Aorta (tissue), 5 donors: ENCODE results near the gene TAF1D. TPM values are rescaled to one million over a fixed set of nuclear protein-coding genes. Genes with fewer than 3 reads are reported as not detected.

Source experiments
- ATAC-seq: fragments of 200-7000 bp; cut with Tn5 transposase; one replicate; pipeline ENCODE4 v1.9.1; 2022; ENCODE audit warnings: moderate library complexity; ENCODE audit not compliant: low FRiP score
- DNase-seq, 2 donors: peaks; one replicate each; pipeline ENCODE4 v3.0.0-alpha.2; 2020
- H3K27ac ChIP-seq, 2 donors: one replicate each; pipeline ENCODE4 v1.5.1; 2013; ENCODE audit warnings: low read length in 2 of 2, mild to moderate bottlenecking in 2 of 2, moderate library complexity in 2 of 2, control low read depth in 1 of 2, inconsistent platforms in 1 of 2, low read depth in 1 of 2
- H3K27me3 ChIP-seq, 2 donors: one replicate each; pipeline ENCODE4 v1.6.1; 2013; ENCODE audit warnings: control low read depth in 1 of 2, low read length in 1 of 2, mild to moderate bottlenecking in 1 of 2, moderate library complexity in 1 of 2; ENCODE audit not compliant: insufficient read depth in 2 of 2, control insufficient read depth in 1 of 2
- H3K36me3 ChIP-seq, 2 donors: one replicate each; pipeline ENCODE4 v1.6.1; 2013; ENCODE audit warnings: control low read depth in 1 of 2, low read length in 1 of 2, mild to moderate bottlenecking in 1 of 2; ENCODE audit not compliant: insufficient read depth in 2 of 2, control insufficient read depth in 1 of 2
- H3K4me1 ChIP-seq, 2 donors: one replicate each; pipeline ENCODE4 v1.6.1; 2013; ENCODE audit warnings: low read length in 2 of 2, control low read depth in 1 of 2, mild to moderate bottlenecking in 1 of 2, moderate library complexity in 1 of 2; ENCODE audit not compliant: insufficient read depth in 2 of 2, control insufficient read depth in 1 of 2
- H3K4me3 ChIP-seq, 2 donors: one replicate each; pipeline ENCODE4 v1.5.1; 2013; ENCODE audit warnings: low read length in 2 of 2, control low read depth in 1 of 2, mild to moderate bottlenecking in 1 of 2
- H3K9me3 ChIP-seq: one replicate; pipeline ENCODE4 v1.6.1; 2013; ENCODE audit warnings: mild to moderate bottlenecking, low read length; ENCODE audit not compliant: control insufficient read depth
- WGBS, 2 donors: extraction: QIAGEN DNeasy Blood & Tissue Kit; methylation state at CpG; one replicate each; pipeline ENCODE4 v1.1.7; 2013; 5-methylcytosine and 5-hydroxymethylcytosine counted together
- intact Hi-C, 2 donors: fragments of 100-400 bp; cut with DNase I; formaldehyde crosslinking; loops; one replicate each; pipeline versions ENCODE4 v1.14.2 to v1.15.0; 2022
- microRNA-seq, 2 donors: library from miRNA; unstranded; fragments of <30 nt; microRNA quantifications; one replicate each; pipeline ENCODE4 v1.2.0, GENCODE V29; 2020
- polyA plus RNA-seq, 2 donors: library from polyadenylated mRNA; stranded (reverse); fragments of 200-250 nt; gene quantifications; one replicate each; pipeline ENCODE4 v1.2.3, GENCODE V29; 2013
- total RNA-seq, 2 donors: library from RNA; stranded (reverse); fragmentation: NEBNext Ultra II Directional; extraction: Animal tissue kit (Norgen Biotek cat#: 25700); gene quantifications; one replicate each; pipeline ENCODE4 v1.2.1, GENCODE V29; 2021
- donor health status: healthy with polysubstance abuse.
- donor health status: Bipolar disorder and iron deficiency.
- donor health status: DM: no; HTN: no; CAD: no.
- donor health status: DM: no; HTN: no; CAD: no.
- donor health status: DM: yes; HTN: yes; CAD: no.

TAF1D gene
- total and polyA plus RNA-seq, 4 donors = 110 to 152 (median 116) TPM

GRCh38 chr11:93700830-93701229 is 40.5 kb downstream of the TAF1D start:
- no peaks in the 10 kb centered on the region for H3K4me1 ChIP-seq
- H3K4me3 ChIP-seq = no peak overlapping the region
- WGBS, 2 donors = 61 to 69% methylated on average over 3 of the region's 3 CpGs
- no peaks in the 10 kb centered on the region for H3K9me3 ChIP-seq
- H3K27me3 ChIP-seq = no peaks in the 10 kb centered on the region
- ATAC-seq = no peak
- no peak for DNase-seq
- intact Hi-C loops = no loop called here
- no peak overlapping the region for H3K27ac ChIP-seq
- H3K36me3 ChIP-seq = peaks cover 3 to 21% of the 10 kb centered on the region in 2 donors

GRCh38 chr11:93697611-93698010 is 43.7 kb downstream of the TAF1D start:
- no peak for ATAC-seq
- Histone ChIP-seq H3K27ac (no peak overlapping the region), H3K4me3 (no peak overlapping the region), H3K9me3 (no peaks in the 10 kb centered on the region), H3K4me1 (no peaks in the 10 kb centered on the region), H3K27me3 (no peaks in the 10 kb centered on the region), H3K36me3 (peaks cover 2 to 23% of the 10 kb centered on the region in 2 donors)
- 85% methylated on average over 4 of the region's 4 CpGs for WGBS, 2 donors
- intact Hi-C loops = no loop called here
- no peak for DNase-seq

- Histone ChIP-seq H3K27ac (no peak overlapping the region), H3K4me3 (no peak overlapping the region), H3K4me1 (no peaks in the 10 kb centered on the region), H3K9me3 (no peaks in the 10 kb centered on the region), H3K36me3 (peaks cover 2 to 23% of the 10 kb centered on the region in 2 donors), H3K27me3 (no peaks in the 10 kb centered on the region)
- DNase-seq (no peak), ATAC-seq (no peak)
- intact Hi-C loops = no loop called here
Observed at GRCh38 chr11:93694557-93694956, 46.7 kb downstream of the TAF1D start.

- Histone ChIP-seq H3K4me3 (no peak overlapping the region), H3K36me3 (peaks cover 2 to 21% of the 10 kb centered on the region in 2 donors), H3K9me3 (no peaks in the 10 kb centered on the region), H3K27ac (no peak overlapping the region), H3K27me3 (no peaks in the 10 kb centered on the region), H3K4me1 (no peaks in the 10 kb centered on the region)
- ATAC-seq (no peak), DNase-seq (no peak)
- WGBS, 2 donors = 92 to 97% methylated on average over 2 of the region's 2 CpGs
- intact Hi-C loops = no loop called here
Observed at GRCh38 chr11:93694109-93694508, 47.2 kb downstream of the TAF1D start.

- Histone ChIP-seq H3K9me3 (no peaks in the 10 kb centered on the region), H3K4me3 (no peak overlapping the region), H3K4me1 (peaks cover 0 to 2% of the 10 kb centered on the region in 2 donors), H3K36me3 (peaks cover 0 to 2% of the 10 kb centered on the region in 2 donors), H3K27ac (no peak overlapping the region), H3K27me3 (no peaks in the 10 kb centered on the region)
- DNase-seq (no peak), ATAC-seq (no peak)
- 65 to 89% methylated on average over 2 of the region's 2 CpGs for whole genome bisulfite sequencing, 2 donors
- intact Hi-C loops = loop anchor here in 1 of 2 donors (10.0 kb wide), 1 partner anchor 106 kb away; no protein-coding TSS in a partner anchor
Observed at GRCh38 chr11:93689240-93689639, 52.1 kb downstream of the TAF1D start.

GRCh38 chr11:93686812-93687211 is 54.5 kb downstream of the TAF1D start:
- Histone ChIP-seq H3K27me3 (no peaks in the 10 kb centered on the region), H3K4me3 (no peak overlapping the region), H3K36me3 (peaks cover 0 to 2% of the 10 kb centered on the region in 2 donors), H3K9me3 (no peaks in the 10 kb centered on the region), H3K27ac (no peak overlapping the region), H3K4me1 (peaks cover 0 to 2% of the 10 kb centered on the region in 2 donors)
- WGBS, 2 donors = 7 to 10% methylated on average over 1 of the region's 1 CpG
- intact Hi-C loops = loop anchor here in 1 of 2 donors (10.0 kb wide), 1 partner anchor 108 kb away; no protein-coding TSS in a partner anchor
- no peak for ATAC-seq
- no peak for DNase-seq

GRCh38 chr11:93686226-93686625 is 55.1 kb downstream of the TAF1D start:
- Histone ChIP-seq H3K4me1 (peaks cover 0 to 2% of the 10 kb centered on the region in 2 donors), H3K36me3 (peaks cover 0 to 2% of the 10 kb centered on the region in 2 donors), H3K4me3 (no peak overlapping the region), H3K27ac (no peak overlapping the region), H3K9me3 (no peaks in the 10 kb centered on the region), H3K27me3 (no peaks in the 10 kb centered on the region)
- ATAC-seq = no peak
- WGBS, 2 donors = 98 to 100% methylated on average over 2 of the region's 2 CpGs
- intact Hi-C loops = loop anchor here in 1 of 2 donors (10.0 kb wide), 1 partner anchor 109 kb away; no protein-coding TSS in a partner anchor
- DNase-seq = no peak

Small RNAs within 50 kb of the gene (microRNA-seq; reads per million reads assigned to microRNA genes)
- 2.0 to 4.8 reads per million in 2 donors for gene MIR1304

Other genes starting within 250 kb of the TAF1D start
- 10 to 100 TPM; 24.9 to 26.4 TPM for gene SMCO4, start 198.1 kb downstream of the TAF1D start, total RNA-seq
- 10 to 100 TPM; 16.1 to 41.4 TPM for gene SMCO4, start 198.1 kb downstream of the TAF1D start, polyA plus RNA-seq
- gene CEP295, start 79.8 kb downstream of the TAF1D start, total RNA-seq = 10 to 100 TPM in 1 of 2 donors, 1 to 10 TPM in 1; 9.4 to 13.7 TPM
- gene CEP295, start 79.8 kb downstream of the TAF1D start, polyA plus RNA-seq = 1 to 10 TPM; 2.1 to 8.3 TPM
- gene C11orf54, start 177 bp upstream of the TAF1D start, total RNA-seq = 10 to 100 TPM; 26.3 to 31.2 TPM
- gene C11orf54, start 177 bp upstream of the TAF1D start, polyA plus RNA-seq = 10 to 100 TPM; 23.1 to 31.2 TPM
- gene MED17, start 42.8 kb upstream of the TAF1D start, total RNA-seq = 10 to 100 TPM; 30.9 to 33.1 TPM
- gene MED17, start 42.8 kb upstream of the TAF1D start, polyA plus RNA-seq = 10 to 100 TPM in 1 of 2 donors, 1 to 10 TPM in 1; 8.9 to 12.5 TPM
- under 1 TPM; 0.36 to 0.87 TPM for gene VSTM5, start 109.1 kb upstream of the TAF1D start, total RNA-seq
- not detected for gene VSTM5, start 109.1 kb upstream of the TAF1D start, polyA plus RNA-seq